Measurements from ENCODE around the gene ZRANB3.

Gene ZRANB3

GRCh38 chr2:135227386-135227785, 303.6 kb downstream of the ZRANB3 start:
- no peak for TF ChIP-seq CTCF (IDR thresholded peaks at IDR 0.05; ENCODE audit: borderline replicate concordance, control extremely low read depth, extremely low read depth, insufficient read depth, missing control alignments)
- no peak for DNase-seq (ENCODE audit: low spot score)
- in situ Hi-C loops (cut with MboI; ENCODE audit: low sequenced_read_pairs, unreplicated experiment): no loop called here

GRCh38 chr2:135226961-135227360, 304.1 kb downstream of the ZRANB3 start:
- no peak for DNase-seq (ENCODE audit: low spot score)
- TF ChIP-seq CTCF (IDR thresholded peaks at IDR 0.05; ENCODE audit: borderline replicate concordance, control extremely low read depth, extremely low read depth, insufficient read depth, missing control alignments): no peak
- in situ Hi-C loops (cut with MboI; ENCODE audit: low sequenced_read_pairs, unreplicated experiment): no loop called here

- no peak for TF ChIP-seq CTCF (IDR thresholded peaks at IDR 0.05; ENCODE audit: borderline replicate concordance, control extremely low read depth, extremely low read depth, insufficient read depth, missing control alignments)
- DNase-seq (ENCODE audit: low spot score): no peak
- in situ Hi-C loops (cut with MboI; ENCODE audit: low sequenced_read_pairs, unreplicated experiment): no loop called here
These were observed 305.2 kb downstream of the ZRANB3 start for GRCh38 chr2:135225781-135226180.

- DNase-seq (ENCODE audit: low spot score): no peak
- in situ Hi-C loops (cut with MboI; ENCODE audit: low sequenced_read_pairs, unreplicated experiment): no loop called here
- TF ChIP-seq CTCF (IDR thresholded peaks at IDR 0.05; ENCODE audit: borderline replicate concordance, control extremely low read depth, extremely low read depth, insufficient read depth, missing control alignments): no peak
These were observed 311.8 kb downstream of the ZRANB3 start for GRCh38 chr2:135219226-135219625.

GRCh38 chr2:135218426-135218825, 312.6 kb downstream of the ZRANB3 start:
- no peak for TF ChIP-seq CTCF (IDR thresholded peaks at IDR 0.05; ENCODE audit: borderline replicate concordance, control extremely low read depth, extremely low read depth, insufficient read depth, missing control alignments)
- in situ Hi-C loops (cut with MboI; ENCODE audit: low sequenced_read_pairs, unreplicated experiment): no loop called here
- no peak for DNase-seq (ENCODE audit: low spot score)

GRCh38 chr2:135212757-135213156, 318.3 kb downstream of the ZRANB3 start:
- in situ Hi-C loops (cut with MboI; ENCODE audit: low sequenced_read_pairs, unreplicated experiment): no loop called here
- DNase-seq (ENCODE audit: low spot score): no peak

More at GRCh38 chr2:135212757-135213156, 318.3 kb downstream of the ZRANB3 start:
- TF ChIP-seq CTCF (IDR thresholded peaks at IDR 0.05; ENCODE audit: borderline replicate concordance, control extremely low read depth, extremely low read depth, insufficient read depth, missing control alignments): no peak
